HCT116 (cell line): ENCODE results near the gene M1AP. TPM values are rescaled to one million over a fixed set of nuclear protein-coding genes. Genes with fewer than 3 reads are reported as not detected.

Experiments used
- ATAC-seq: fragments of 200-7000 bp; cut with Tn5 transposase; 2 replicates; pipeline ENCODE4 v1.9.1; 2020; ENCODE audit warnings: mild to moderate bottlenecking, moderate library complexity
- BruUV-seq: library from RNA; stranded (reverse); fragments of 400-500 nt; replicated peaks from 2 replicates; lab custom pipeline; 2021; lab: Mats Ljungman, UMichigan
- CTCF ChIA-PET: fragments of 300-600 bp; sonication (Branson Sonifier 250); formaldehyde crosslinking; loops from one replicate; lab custom pipeline; 2021; ENCODE audit warnings: antibody characterized with exemption; lab: Charles Lee
- POLR2A ChIA-PET: fragments of 300-600, 350-600 bp; sonication (Branson Sonifier 250); formaldehyde crosslinking; loops from one replicate; lab custom pipeline; 2021; ENCODE audit warnings: antibody characterized with exemption; lab: Charles Lee
- RAD21 ChIA-PET, 2 experiments: fragments of 300-600 bp; sonication (Branson Sonifier 250); formaldehyde crosslinking; loops; one replicate each; lab custom pipeline; 2023; ENCODE audit warnings: low total read pairs in 2 of 2; ENCODE audit not compliant: uncharacterized antibody in 2 of 2, unreplicated experiment in 2 of 2, low non-redundant PET in 1 of 2; lab: Charles Lee
- DNase-seq: peaks from one replicate; pipeline ENCODE4 v3.0.0-alpha.2; 2010; ENCODE audit warnings: low read depth, low spot score
- H2AFZ ChIP-seq: fragments of 200-600 bp; shearing (Covaris generic), sonication (generic); 2 replicates; pipeline ENCODE4 v1.6.1; 2017; ENCODE audit warnings: low read depth, mixed run types, mixed read lengths, antibody characterized with exemption, low read length; ENCODE audit not compliant: poor library complexity, severe bottlenecking
- H3K27ac ChIP-seq: 2 replicates; pipeline ENCODE4 v1.5.1; 2012; ENCODE audit warnings: low read depth, low read length
- H3K27me3 ChIP-seq: fragments of 200-600 bp; sonication (generic); 2 replicates; pipeline ENCODE4 v1.6.1; 2016; ENCODE audit warnings: mixed run types, low read length, mixed read lengths; ENCODE audit not compliant: insufficient read depth
- H3K36me3 ChIP-seq, 2 experiments: fragments of 200-500 bp in 1 of 2; fragments of 200-600 bp in 1 of 2; sonication (Bioruptor generic) in 1 of 2; sonication (generic) in 1 of 2; 2 replicates each; pipeline versions ENCODE4 v1.5.1 to v1.6.1; 2014 to 2016; ENCODE audit warnings: low read length in 2 of 2, inconsistent platforms in 1 of 2, mixed read lengths in 1 of 2, mixed run types in 1 of 2; ENCODE audit not compliant: insufficient read depth in 2 of 2, control insufficient read depth in 1 of 2
- H3K4me1 ChIP-seq, 2 experiments: fragments of 200-600 bp in 1 of 2; sonication (generic) in 1 of 2; 2 replicates each; pipeline versions ENCODE4 v1.5.1 to v1.6.1; 2012 to 2017; ENCODE audit warnings: low read length in 2 of 2, inconsistent platforms in 1 of 2, mild to moderate bottlenecking in 1 of 2, mixed read lengths in 1 of 2, mixed run types in 1 of 2, moderate library complexity in 1 of 2; ENCODE audit not compliant: insufficient read depth in 2 of 2, control insufficient read depth in 1 of 2
- H3K4me2 ChIP-seq: fragments of 200-600 bp; sonication (generic); 2 replicates; pipeline ENCODE4 v1.6.1; 2017; ENCODE audit warnings: mixed run types, low read length, mixed read lengths
- H3K4me3 ChIP-seq, 2 experiments: fragments of 200-600 bp in 1 of 2; sonication (generic) in 1 of 2; replicated peaks in 1 of 2; 2 replicates each; pipeline ENCODE4 v1.5.1; 2011 to 2016; ENCODE audit warnings: low read length in 2 of 2, control low read depth in 1 of 2, low read depth in 1 of 2, mild to moderate bottlenecking in 1 of 2, mixed read lengths in 1 of 2, mixed run types in 1 of 2
- H3K79me2 ChIP-seq: fragments of 200-600 bp; sonication (generic); 2 replicates; pipeline ENCODE4 v1.6.1; 2017; ENCODE audit warnings: mild to moderate bottlenecking, mixed run types, low read length, moderate library complexity, mixed read lengths; ENCODE audit not compliant: insufficient read depth
- H3K9ac ChIP-seq: fragments of 200-600 bp; sonication (generic); 2 replicates; pipeline ENCODE4 v1.6.1; 2016; ENCODE audit warnings: low read length, mixed read lengths
- H3K9me2 ChIP-seq: fragments of 200-600 bp; sonication (generic), shearing (Covaris generic); 2 replicates; pipeline ENCODE4 v1.6.1; 2017; ENCODE audit warnings: mixed run types, mild to moderate bottlenecking, moderate library complexity; ENCODE audit not compliant: insufficient read depth
- H3K9me3 ChIP-seq, 2 experiments: fragments of 200-500 bp in 1 of 2; fragments of 200-600 bp in 1 of 2; sonication (Bioruptor generic) in 1 of 2; sonication (generic) in 1 of 2; 2 replicates each; pipeline ENCODE4 v1.6.1; 2014 to 2017; ENCODE audit warnings: low read length in 2 of 2, mixed read lengths in 2 of 2, inconsistent platforms in 1 of 2, low read depth in 1 of 2, mild to moderate bottlenecking in 1 of 2, mixed run types in 1 of 2, moderate library complexity in 1 of 2; ENCODE audit not compliant: control insufficient read depth in 1 of 2, insufficient read depth in 1 of 2
- H4K20me1 ChIP-seq: fragments of 200-600 bp; sonication (generic), shearing (Covaris generic); 2 replicates; pipeline ENCODE4 v1.6.1; 2017; ENCODE audit warnings: mixed run types, mild to moderate bottlenecking, moderate library complexity; ENCODE audit not compliant: insufficient read depth
- ATF3 ChIP-seq: IDR thresholded peaks from 2 replicates; pipeline ENCODE4 v1.6.1; 2012
- CEBPB ChIP-seq: IDR thresholded peaks from 2 replicates; pipeline ENCODE4 v1.6.1; 2012; ENCODE audit warnings: low read depth
- EGR1 ChIP-seq: IDR thresholded peaks from 2 replicates; pipeline ENCODE4 v1.6.1; 2012; ENCODE audit warnings: low read depth
- ELF1 ChIP-seq: IDR thresholded peaks from 2 replicates; pipeline ENCODE4 v1.6.1; 2012; ENCODE audit warnings: low read depth, borderline replicate concordance
- EZH2 ChIP-seq: fragments of 200-600 bp; sonication (generic); IDR thresholded peaks from 2 replicates; pipeline ENCODE4 v1.6.1; 2017; ENCODE audit warnings: antibody characterized with exemption, mixed run types
- FOSL1 ChIP-seq: IDR thresholded peaks from 2 replicates; pipeline ENCODE4 v1.6.1; 2012; ENCODE audit warnings: low read depth
- MAX ChIP-seq: IDR thresholded peaks from 2 replicates; pipeline ENCODE4 v1.6.1; 2012
- REST ChIP-seq: IDR thresholded peaks from 2 replicates; pipeline ENCODE4 v1.6.1; 2012; ENCODE audit warnings: low read depth
- SRF ChIP-seq: IDR thresholded peaks from 2 replicates; pipeline ENCODE4 v1.6.1; 2012; ENCODE audit warnings: low read depth
- YY1 ChIP-seq: IDR thresholded peaks from 2 replicates; pipeline ENCODE4 v1.6.1; 2011; ENCODE audit warnings: low read length, low read depth, moderate library complexity, mild to moderate bottlenecking; ENCODE audit not compliant: insufficient replicate concordance; ENCODE audit errors: extremely low read depth
- ZBTB33 ChIP-seq: IDR thresholded peaks from 2 replicates; pipeline ENCODE4 v1.6.1; 2011; ENCODE audit warnings: mild to moderate bottlenecking, low read length, moderate library complexity; ENCODE audit not compliant: insufficient replicate concordance; ENCODE audit errors: extremely low read depth
- ZFX ChIP-seq: fragments of 450-650 bp; IDR thresholded peaks from 2 replicates; pipeline ENCODE4 v1.6.1; 2017
- ZNF274 ChIP-seq: fragments of 200-500 bp; sonication (Bioruptor generic); IDR thresholded peaks from 2 replicates; pipeline ENCODE4 v1.6.1; 2014; ENCODE audit warnings: mild to moderate bottlenecking, low read depth, low read length, inconsistent platforms
- intact Hi-C: fragments of 100-400 bp; cut with micrococcal nuclease; formaldehyde crosslinking; loops from 2 replicates; pipeline ENCODE4 v1.10.0; 2022
- total RNA-seq: library from RNA; stranded (reverse); gene quantifications from one replicate; pipeline ENCODE4 v1.2.1, GENCODE V29; 2021; ENCODE audit not compliant: unreplicated experiment

M1AP gene
- total RNA-seq, 1 experiment from 2014 or later, result 28.2 TPM

- ChIA-PET RAD21 (no interaction called here), POLR2A (no interaction called here), CTCF (no interaction called here)
- Histone ChIP-seq H3K36me3 (no peaks in the 10 kb centered on the region), H3K4me1 (peaks cover 6 to 9% of the 10 kb centered on the region in 2 experiments; a peak in 3 of 4 replicates), H3K27ac (no peak overlapping the region), H3K79me2 (no peaks in the 10 kb centered on the region), H3K27me3 (no peaks in the 10 kb centered on the region), H3K9me2 (no peaks in the 10 kb centered on the region), H4K20me1 (no peaks in the 10 kb centered on the region), H3K9me3 (no peaks in the 10 kb centered on the region), H2AFZ (no peak overlapping the region), H3K4me2 (no peak overlapping the region), H3K9ac (no peak overlapping the region), H3K4me3 (no peak overlapping the region)
- ATAC-seq (no peak), DNase-seq (no peak)
- intact Hi-C loops, result no loop called here
- BruUV-seq, result no TSS peak
- TF ChIP-seq EGR1 (no peak), ZBTB33 (no peak), ATF3 (no peak), SRF (no peak), CEBPB (no peak), YY1 (no peak), MAX (no peak), ELF1 (no peak), ZFX (no peak), ZNF274 (no peak), EZH2 (no peak), REST (no peak), FOSL1 (no peak)
Observed at GRCh38 chr2:74512744-74513604, 135.2 kb downstream of the M1AP start.
